Prostate gland (tissue), 2 donors: Measurements from ENCODE around the gene FAM193B.

ENCODE experiments used
- POLR2A ChIP-seq: fragments of 450-650 bp; IDR thresholded peaks from one replicate; pipeline ENCODE4 v1.6.1; 2016; ENCODE audit warnings: antibody characterized with exemption, mild to moderate bottlenecking
- POLR2AphosphoS5 ChIP-seq: sonication (generic); formaldehyde crosslinking; IDR thresholded peaks from one replicate; pipeline ENCODE4 v1.6.1; 2017; ENCODE audit warnings: antibody characterized with exemption
- TF ChIP-seq, protein P1 (sequence below), 4 experiments: fragments of 200-600 bp in 2 of 4; fragments of 450-650 bp in 2 of 4; sonication (generic) in 2 of 4; IDR thresholded peaks; 1 replicate in 3 of 4; 2 replicates in 1 of 4; pipeline ENCODE4 v1.5.1; 2016 to 2019; ENCODE audit warnings: antibody characterized with exemption in 4 of 4, mild to moderate bottlenecking in 2 of 4, moderate library complexity in 2 of 4

DNA sequence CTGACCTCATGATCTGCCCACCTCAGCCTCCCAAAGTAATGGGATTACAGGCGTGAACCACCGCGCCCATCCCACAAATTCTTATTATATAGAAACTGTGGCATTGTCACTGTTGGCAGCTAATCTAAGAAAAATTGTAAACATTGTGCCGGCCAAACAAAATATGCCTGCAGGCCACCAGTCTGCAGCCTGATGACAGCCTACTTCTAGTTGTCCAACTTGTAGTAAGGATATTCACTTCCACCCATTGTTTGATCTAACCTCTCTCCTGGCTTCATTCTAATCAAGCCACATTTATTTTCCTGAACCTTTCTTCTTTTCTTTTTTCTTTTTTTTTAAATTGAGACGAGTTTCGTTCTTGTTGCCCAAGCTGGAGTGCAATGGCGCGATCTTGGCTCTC lies 24.0 kb upstream of the FAM193B start:
- TF ChIP-seq, protein P1, sequence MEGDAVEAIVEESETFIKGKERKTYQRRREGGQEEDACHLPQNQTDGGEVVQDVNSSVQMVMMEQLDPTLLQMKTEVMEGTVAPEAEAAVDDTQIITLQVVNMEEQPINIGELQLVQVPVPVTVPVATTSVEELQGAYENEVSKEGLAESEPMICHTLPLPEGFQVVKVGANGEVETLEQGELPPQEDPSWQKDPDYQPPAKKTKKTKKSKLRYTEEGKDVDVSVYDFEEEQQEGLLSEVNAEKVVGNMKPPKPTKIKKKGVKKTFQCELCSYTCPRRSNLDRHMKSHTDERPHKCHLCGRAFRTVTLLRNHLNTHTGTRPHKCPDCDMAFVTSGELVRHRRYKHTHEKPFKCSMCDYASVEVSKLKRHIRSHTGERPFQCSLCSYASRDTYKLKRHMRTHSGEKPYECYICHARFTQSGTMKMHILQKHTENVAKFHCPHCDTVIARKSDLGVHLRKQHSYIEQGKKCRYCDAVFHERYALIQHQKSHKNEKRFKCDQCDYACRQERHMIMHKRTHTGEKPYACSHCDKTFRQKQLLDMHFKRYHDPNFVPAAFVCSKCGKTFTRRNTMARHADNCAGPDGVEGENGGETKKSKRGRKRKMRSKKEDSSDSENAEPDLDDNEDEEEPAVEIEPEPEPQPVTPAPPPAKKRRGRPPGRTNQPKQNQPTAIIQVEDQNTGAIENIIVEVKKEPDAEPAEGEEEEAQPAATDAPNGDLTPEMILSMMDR (IDR thresholded peaks at IDR 0.05) = no peak
- TF ChIP-seq POLR2A (no peak), POLR2AphosphoS5 (no peak)
